Astrocyte of the hippocampus (primary cell): Measurements from ENCODE around the gene RNASE13.
"Not testable (repeated sequence)": the region's sequence is repeated elsewhere in the genome, so short reads cannot be mapped to it uniquely, and the experiment has no call there.

Experiments
- DNase-seq: peaks from one replicate; pipeline ENCODE4 v3.0.0; 2011; ENCODE audit warnings: low read depth, low spot score

RNASE13 gene

GRCh38 chr14:21023174-21023573 lies 11.4 kb downstream of the RNASE13 start:
- DNase-seq = no peak

GRCh38 chr14:21022686-21023085 lies 11.9 kb downstream of the RNASE13 start:
- DNase-seq = no peak

DNA sequence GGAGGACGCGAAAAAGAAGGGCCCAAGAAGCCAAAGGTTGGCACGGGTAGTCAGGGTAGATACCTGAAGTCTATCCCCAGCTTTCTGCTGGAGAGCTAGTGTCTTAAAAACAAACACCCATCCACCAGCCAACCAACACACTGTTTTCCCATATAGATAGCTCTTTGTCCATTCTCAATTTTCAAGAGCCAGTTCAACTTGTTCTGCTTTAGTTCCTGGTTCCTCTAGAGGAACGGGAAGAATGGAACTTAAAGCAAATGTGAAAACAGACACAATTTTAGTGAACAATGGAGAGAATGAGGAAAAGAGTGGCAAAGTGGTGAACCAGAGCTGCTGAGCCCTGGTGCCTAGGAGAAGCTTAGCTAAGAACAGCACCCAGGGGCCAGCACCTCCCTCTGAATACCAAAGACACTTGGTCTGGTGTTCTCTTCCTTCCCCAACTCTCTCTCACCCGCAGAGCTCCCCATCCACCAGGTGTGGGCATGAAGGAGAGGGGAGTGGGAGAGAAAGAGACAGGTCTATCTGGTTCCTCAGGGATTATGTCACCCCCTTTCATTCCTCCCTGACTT lies 13.5 kb downstream of the RNASE13 start:
- DNase-seq = no peak

DNA sequence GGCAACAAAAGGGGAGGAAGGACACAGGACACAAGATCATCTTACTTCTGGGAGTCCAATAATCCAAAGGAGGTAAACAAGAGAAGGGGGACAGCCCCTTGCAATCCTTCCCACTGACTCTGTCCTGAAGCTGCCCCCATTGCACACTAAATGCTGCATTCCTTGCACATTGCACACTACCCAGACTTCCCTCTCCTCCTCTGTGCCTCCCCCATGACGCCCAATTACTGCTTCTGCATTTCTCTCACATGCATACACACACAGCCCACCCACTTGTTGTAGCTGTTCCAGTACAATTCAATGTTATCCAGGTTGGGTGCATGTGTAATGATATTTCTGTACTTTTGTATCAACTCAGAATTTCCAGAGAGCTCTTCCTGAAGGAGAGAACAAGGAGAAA lies 15.2 kb downstream of the RNASE13 start:
- no peak for DNase-seq

DNA sequence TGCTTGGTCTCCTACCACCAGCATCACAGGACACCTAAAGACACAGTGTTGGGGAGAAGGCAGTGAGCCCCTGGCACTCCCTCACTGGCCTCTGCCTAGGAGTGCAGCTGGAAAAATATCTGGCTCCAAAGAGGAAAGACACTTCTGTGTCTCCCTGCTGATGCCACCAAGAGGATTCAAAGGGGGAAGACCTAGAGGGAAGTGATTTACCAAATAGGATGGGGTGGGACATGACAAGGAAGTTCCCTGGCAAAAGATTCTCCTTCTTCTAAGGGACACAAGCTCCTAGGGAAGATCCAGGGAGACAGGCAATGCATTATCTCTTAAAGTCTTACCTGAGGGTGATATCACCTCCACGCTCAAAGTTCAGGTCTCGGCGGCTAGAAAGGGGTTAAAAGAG lies 15.8 kb downstream of the RNASE13 start:
- no peak for DNase-seq

DNA sequence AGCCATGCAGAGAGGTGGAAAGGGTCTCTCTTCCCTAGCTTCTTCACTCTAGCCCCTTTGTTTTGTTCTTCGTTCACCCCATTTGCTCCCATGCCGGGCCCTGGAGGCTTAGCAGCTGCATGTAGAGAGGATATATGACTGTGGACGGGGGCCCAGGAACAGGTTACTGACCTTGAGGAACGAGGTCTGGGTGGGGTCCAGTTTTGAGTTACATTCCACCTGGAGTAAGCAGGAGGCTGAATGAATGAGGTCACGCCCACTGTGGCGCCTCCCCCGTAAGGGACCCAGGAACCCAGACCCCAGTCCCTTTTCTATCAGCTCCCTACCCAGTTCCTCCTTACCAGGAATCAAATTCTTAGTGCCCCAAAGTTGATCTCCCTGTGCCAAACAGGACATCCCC lies 16.3 kb downstream of the RNASE13 start:
- no peak for DNase-seq

DNA sequence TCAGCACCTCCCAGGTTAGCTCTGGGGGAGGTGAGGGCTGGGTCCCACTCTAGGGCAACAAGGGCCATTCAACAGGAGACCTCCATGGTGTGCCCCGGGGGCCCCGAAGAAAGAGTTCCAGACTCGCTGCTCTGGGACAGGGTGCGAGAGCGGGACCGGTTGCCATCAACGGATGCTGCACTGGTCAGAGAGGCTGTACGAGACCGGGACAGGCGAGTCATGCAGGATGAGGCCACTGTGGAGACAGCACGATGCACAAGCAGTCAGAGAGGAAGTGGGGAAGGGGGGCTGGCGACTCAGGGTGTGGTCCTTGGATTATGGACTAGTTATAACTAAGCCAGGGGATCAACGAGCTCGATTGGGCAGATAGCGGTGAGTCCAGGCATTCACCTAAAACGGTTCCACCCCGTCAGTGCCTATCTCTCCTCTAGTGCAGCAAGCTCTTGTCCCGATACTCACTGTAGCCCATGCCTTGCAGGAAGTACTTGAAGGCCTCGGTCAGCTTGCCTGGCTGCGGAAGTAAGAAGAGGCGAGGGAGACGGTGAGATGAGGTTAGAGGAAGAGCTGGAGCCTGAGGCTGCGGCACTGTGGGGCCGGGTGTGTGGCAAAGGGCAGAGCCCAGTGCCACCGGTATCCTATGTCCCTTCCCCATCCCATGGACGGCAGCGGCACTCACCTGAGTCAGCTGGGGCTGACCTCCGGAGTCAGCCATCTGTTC lies 16.9 kb downstream of the RNASE13 start:
- DNase-seq = no peak

DNA sequence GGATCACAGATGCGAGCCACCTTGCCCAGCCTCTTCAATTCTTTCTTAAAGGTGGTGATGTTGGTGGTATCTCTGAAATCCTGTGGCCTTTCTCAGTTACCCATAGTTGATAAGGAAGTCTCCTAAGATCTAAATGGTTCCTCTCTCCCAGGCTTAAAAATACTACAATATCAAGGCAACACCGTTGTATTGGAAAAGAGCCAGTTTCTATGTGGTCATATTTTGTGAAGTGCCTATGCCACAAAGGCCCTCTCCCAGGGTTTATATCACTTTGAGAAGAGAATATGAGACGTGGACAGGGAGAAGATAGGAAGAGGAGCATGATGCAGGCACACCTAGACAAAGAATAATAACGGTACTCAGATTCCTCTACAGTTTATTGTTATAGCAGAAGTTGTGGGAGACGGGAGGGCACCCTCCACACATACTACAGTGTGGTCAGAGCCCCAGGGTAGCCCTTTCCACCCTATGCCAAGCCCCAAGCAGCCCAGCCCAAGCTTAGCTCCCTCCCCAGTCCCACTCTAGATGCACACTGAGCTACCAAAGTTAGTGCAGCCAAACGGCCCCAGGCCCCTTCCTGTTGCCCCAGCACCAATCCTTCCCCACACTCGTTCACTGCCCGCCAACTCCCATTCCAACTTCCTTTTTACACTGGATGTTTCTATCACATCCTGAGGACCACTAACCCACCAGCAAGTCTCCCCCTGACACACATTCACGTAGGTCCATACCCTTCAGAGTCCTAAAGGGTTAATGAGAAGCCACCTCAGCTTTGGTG lies 18.0 kb downstream of the RNASE13 start:
- DNase-seq = no peak

DNA sequence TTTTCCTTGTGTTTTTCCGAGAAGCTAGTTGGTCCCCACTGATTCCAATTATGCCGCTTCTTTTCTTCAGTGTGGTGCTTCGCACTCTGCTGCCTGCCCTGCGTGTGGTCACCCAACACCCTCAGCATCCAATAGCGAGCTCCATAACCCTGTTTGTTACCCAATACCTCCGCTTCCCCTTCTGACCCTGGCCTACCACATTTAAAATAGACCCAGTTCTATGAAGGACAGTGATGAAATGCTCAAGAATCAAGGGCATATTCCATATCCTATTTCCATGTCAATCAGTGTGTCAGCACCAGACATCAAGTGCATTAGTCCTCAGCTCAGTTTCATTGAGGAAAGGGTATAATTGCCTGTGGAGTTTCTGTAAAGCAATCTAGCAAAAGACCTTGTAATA lies 19.3 kb downstream of the RNASE13 start:
- no peak for DNase-seq

DNA sequence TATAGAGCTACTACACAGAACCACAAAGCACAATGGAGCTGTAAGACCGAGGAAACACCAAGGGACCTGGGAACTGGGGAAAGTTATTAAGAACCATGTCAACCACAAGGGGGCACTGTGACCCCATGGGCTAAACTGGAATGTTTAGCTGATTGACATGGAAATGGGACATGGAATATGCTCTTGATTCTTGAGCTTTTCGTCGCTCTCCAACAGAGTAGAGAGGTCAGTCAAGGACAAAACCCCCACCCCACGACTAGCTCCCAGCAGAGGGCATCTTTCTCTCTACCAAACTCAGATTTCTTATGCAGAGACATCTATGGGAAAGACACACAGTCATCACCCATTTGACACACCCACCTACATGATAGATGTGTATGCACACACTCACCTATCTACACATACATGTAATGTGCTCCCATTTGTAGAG lies 19.8 kb downstream of the RNASE13 start:
- peak; percentile 91 for DNase-seq

- no peak for DNase-seq
Observed at GRCh38 chr14:21011136-21011535, 23.5 kb downstream of the RNASE13 start.

- not testable (repeated sequence) for DNase-seq
Observed at GRCh38 chr14:21009721-21010120, 24.9 kb downstream of the RNASE13 start.

- no peak for DNase-seq
Observed at GRCh38 chr14:21003788-21004346, 30.7 kb downstream of the RNASE13 start.

DNA sequence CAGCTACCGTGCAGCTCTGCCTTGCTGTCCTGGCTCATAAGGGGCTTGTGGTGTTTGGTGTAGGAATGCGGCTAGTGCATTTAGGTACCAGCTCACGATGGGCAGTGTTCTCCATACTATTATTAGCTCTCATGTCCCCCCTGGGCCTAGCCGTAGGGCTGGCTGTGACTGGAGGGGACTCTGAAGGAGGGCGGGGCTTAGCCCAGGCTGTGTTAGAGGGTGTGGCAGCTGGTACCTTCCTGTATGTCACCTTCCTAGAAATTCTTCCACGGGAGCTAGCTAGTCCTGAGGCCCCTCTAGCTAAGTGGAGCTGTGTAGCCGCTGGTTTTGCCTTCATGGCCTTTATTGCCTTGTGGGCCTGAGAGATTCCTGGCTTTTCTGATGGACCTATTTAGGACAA lies 33.4 kb downstream of the RNASE13 start:
- no peak for DNase-seq

- no peak for DNase-seq
Observed at GRCh38 chr14:20999591-20999990, 35.0 kb downstream of the RNASE13 start.

DNA sequence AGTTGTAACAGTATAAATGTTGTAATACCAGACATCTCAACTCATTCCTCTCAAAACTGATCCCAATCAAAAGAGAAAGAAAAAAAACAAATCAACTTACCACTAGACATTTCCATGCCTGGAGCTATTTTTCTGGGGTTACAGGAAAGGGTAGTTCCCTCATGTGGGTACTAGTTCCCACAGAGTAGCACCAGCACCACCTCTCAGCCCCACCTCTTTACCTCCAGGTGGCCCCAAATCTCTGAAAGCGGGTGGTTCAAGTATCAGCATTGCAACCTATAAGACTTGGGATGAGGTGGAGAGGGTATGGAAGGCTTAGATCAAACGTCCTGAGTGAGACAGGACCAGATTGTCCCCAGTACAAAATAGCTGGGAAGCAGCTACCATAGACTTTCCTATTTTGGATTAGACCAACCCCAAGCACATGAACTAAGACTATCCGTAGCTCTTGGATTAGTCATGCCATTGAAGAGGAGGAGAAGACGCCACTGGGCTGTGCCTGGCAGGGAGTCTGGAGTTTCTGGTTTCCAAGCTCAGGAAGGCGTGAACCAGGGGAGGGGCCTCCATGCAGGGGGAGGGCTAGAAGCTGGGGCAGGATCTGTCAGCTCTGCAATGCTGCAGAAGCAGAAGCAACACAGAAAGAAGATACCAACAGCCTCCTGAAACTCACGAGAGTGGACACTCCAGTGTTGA lies 35.8 kb downstream of the RNASE13 start, which contains the start of gene SLC39A2:
SLC39A2 (plus strand) TSS at position 620 of the 693 bp plus-strand sequence. CDS start 154 bp downstream, outside the sequence.
- peak; percentile 39 for DNase-seq

DNA sequence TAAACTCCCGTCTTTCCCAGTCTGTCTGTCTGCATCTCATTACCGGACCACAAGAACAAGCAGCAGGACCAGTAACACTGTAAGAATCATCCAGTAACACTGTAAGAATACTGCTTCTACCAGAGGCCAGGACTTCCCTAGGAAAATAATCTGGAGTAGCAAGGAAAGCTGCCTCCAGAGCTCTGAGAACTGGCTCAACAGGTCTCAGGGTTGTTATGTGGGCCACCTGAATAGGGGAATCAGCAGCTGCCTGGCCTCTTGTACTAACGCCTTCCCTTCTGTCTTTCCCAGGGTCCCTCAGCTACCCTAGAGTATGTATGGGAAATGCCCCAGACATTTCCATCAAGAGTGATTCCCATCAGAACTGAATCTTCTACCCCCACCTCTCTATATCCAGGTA lies 36.5 kb downstream of the RNASE13 start:
- DNase-seq = no peak

GRCh38 chr14:20997564-20997963 lies 37.0 kb downstream of the RNASE13 start:
- no peak for DNase-seq

GRCh38 chr14:20997115-20997514 lies 37.5 kb downstream of the RNASE13 start:
- no peak for DNase-seq

DNA sequence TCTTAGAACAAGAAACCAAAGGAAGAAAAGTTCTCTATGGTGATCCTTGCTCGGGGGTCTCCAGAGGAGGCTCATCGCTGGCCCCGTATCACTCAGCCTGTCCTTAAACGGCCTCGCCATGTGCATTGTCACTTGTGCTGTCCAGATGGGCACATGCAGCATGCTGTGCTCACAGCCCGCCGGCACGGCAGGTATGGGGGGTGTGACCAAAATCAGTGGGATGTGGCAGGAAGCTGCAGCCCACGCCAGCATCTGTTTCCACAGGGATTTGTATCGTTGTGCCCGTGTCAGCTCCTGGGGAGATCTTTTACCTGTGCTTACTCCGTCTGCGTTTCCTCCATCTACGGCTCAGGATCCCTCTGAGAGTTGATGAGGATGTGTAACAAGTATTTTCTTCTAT lies 38.1 kb downstream of the RNASE13 start:
- no peak for DNase-seq

- peak; percentile 97 for DNase-seq
Observed at GRCh38 chr14:20989787-20990600, 44.6 kb downstream of the RNASE13 start, which contains the start of gene METTL17. Gene METTL17, plus strand, starts transcription at chr14:20989980. Its CDS starts 23 bp downstream, at chr14:20990003.
